G401 (cell line): ENCODE data around the gene LMF2. TPM values are rescaled to one million over a fixed set of nuclear protein-coding genes. Genes with fewer than 3 reads are reported as not detected.
A peak's percentile ranks its signal among the peaks of the same experiment; 100 is the strongest.
"Not testable (repeated sequence)": the region's sequence is repeated elsewhere in the genome, so short reads cannot be mapped to it uniquely, and the experiment has no call there.

Source experiments
- DNase-seq: peaks from one replicate; pipeline ENCODE4 v3.0.0-alpha.2; 2015; ENCODE audit warnings: low spot score
- in situ Hi-C: cut with HindIII; loops from 2 replicates; pipeline ENCODE4 v1.10.0; 2016; ENCODE audit warnings: low sequenced_read_pairs, mixed read lengths
- total RNA-seq: library from RNA; depleted of rRNA; stranded (reverse); fragments of >200 nt; shearing (Covaris generic); gene quantifications from 2 replicates; pipeline ENCODE4 v1.2.3, GENCODE V29; 2014

Gene LMF2
- total RNA-seq, 1 experiment from 2014 or later = 40.6 TPM

GRCh38 chr22:50525104-50525857 lies 17.8 kb upstream of the LMF2 start, which contains the start of gene SCO2:
SCO2 (minus strand) TSS chr22:50525598; CDS start chr22:50524411, 1,187 bp downstream.
- DNase-seq = peak; percentile 93
- in situ Hi-C loops = no loop called here

- DNase-seq = no peak
- in situ Hi-C loops = no loop called here
Observed at GRCh38 chr22:50524676-50525103, 17.2 kb upstream of the LMF2 start.

DNA sequence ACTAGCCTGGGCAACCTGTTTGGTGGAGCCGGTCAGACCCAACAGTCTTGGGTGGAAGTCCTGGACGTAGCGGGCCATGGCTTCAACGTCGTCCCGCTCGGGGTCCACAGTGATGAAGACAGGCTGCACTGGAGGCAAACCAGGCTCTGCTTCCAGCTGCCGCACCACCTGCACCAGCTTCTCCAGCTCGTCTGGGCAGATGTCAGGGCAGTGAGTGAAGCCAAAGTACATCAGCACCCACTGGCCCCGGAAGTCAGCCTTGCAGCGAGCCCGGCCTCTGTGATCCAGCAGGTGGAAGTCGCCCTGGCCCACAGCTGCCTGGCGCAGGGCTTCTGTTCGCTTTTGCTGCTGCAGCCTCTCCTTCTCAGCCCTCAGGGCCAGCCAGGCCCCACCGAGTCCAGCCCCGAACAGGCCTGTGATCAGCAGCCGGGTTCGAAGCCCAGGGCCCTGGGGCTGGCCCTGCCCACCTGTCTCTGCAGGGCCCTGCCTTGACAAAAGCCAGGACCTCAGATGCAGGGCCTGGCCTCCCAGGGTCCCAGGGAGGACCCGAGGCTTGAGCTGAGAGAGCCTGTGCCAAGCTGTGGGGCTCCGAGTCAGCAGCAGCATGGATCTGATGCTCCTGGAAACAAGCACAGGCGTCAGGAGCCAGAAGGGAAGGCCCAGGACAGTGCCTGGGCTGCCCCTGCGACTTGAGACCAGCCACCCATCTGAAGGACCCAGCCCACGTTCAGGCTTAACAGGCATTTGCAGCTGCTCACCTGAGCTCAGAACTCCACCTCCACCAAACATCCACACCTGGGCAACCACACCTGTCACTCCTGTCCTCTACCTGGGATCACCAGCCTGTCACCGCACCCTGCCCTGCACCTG lies 16.5 kb upstream of the LMF2 start:
- DNase-seq = no peak
- in situ Hi-C loops = no loop called here

DNA sequence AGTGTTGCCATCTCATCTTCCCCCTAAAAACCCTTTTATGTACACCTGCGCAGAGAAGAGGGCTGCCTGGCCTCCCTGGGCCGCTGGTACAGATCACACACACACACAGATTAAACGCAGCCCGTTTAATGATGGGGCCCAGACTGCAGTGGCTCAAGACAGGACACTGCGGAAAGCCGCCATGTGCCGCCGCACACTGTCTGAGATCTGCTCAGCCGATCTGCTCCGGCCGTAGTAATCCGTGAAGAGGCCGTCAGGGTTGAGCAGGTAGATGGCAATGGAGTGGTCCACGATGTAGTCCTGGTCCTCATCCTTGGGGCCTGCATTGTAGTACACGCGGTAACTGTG lies 15.9 kb upstream of the LMF2 start:
- DNase-seq = no peak
- in situ Hi-C loops = no loop called here

GRCh38 chr22:50522806-50523438 lies 15.4 kb upstream of the LMF2 start:
- DNase-seq = no peak

GRCh38 chr22:50522208-50522805 lies 14.8 kb upstream of the LMF2 start:
- DNase-seq = no peak
- in situ Hi-C loops = no loop called here

More at GRCh38 chr22:50522806-50523438, 15.4 kb upstream of the LMF2 start:
- in situ Hi-C loops = no loop called here

GRCh38 chr22:50521710-50522109 lies 14.2 kb upstream of the LMF2 start:
- in situ Hi-C loops = no loop called here
- DNase-seq = no peak

- in situ Hi-C loops = no loop called here
- DNase-seq = no peak
Observed at GRCh38 chr22:50520826-50521453, 13.4 kb upstream of the LMF2 start.

- in situ Hi-C loops, DNase-seq: not testable (repeated sequence)
Observed at GRCh38 chr22:50520184-50520583, 12.7 kb upstream of the LMF2 start.

DNA sequence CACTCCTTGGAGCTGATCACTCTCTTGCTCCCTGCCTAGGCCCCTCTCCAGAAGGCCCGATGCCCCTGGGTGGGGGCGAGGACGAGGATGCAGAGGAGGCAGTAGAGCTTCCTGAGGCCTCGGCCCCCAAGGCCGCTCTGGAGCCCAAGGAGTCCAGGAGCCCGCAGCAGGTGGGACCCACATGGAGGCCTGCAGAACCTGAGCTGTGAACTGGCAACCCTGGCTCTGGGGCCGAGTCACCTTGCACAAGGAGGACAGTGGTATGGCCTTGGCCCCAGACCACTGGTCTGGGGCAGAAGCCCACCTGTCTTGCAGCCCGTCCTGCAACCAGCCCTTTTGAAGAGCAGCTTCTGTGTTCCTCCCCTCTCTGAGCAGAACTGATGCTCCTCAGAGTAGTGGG lies 11.6 kb upstream of the LMF2 start:
- no peak for DNase-seq
- in situ Hi-C loops = no loop called here

- no peak for DNase-seq
- in situ Hi-C loops = no loop called here
Observed at GRCh38 chr22:50518606-50519005, 11.1 kb upstream of the LMF2 start.

DNA sequence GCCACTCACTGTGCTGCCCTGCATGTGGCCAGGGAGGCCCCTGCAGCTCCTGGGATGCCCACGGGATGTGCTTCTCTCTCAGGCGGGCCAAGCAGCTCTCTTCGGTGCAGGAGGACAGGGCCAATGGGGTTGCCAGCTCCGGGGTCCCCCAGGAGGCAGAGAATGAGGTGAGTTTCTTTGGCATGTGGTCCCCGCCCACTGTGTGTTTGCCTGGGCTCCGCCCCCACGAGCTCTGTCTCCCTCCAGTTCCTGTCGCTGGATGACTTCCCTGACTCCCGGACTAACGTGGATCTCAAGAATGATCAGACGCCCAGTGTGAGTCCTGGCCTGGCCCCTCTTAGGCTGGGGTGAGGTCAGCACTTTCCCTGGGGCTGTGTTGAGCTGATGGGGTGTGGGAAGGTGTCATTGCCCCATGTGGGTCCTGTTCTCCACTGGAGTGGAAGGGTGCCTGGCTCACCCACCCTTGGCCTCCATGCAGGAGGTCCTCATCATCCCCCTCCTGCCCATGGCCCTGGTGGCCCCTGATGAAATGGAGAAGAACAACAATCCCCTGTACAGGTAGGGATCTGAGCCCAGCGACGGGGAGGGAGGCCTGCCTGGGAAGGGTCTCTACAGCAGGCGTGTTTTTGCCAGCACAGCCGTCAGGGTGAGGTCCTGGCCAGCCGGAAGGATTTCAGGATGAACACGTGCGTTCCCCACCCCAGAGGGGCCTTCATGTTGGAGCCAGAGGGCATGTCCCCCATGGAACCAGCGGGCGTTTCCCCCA lies 10.2 kb upstream of the LMF2 start:
- DNase-seq = no peak
- in situ Hi-C loops = no loop called here

- in situ Hi-C loops = no loop called here
- DNase-seq = no peak
Observed at GRCh38 chr22:50516891-50517290, 9.4 kb upstream of the LMF2 start.

- no peak for DNase-seq
- in situ Hi-C loops = no loop called here
Observed at GRCh38 chr22:50516068-50516467, 8.6 kb upstream of the LMF2 start.

DNA sequence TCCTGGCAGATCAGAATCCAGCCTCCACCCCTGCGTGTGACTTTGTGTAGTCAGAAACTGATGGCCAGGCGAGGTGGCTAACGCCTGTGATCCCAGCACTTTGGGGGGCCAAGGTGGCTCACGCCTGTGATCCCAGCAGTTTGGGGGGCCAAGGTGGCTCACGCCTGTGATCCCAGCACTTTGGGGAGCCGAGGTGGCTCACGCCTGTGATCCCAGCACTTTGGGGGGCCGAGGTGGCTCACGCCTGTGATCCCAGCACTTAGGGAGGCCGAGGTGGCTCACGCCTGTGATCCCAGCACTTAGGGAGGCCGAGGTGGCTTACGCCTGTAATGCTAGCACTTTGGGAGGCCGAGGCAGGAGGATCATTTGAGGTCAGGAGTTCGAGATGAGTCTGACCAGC lies 5.7 kb upstream of the LMF2 start:
- in situ Hi-C loops = no loop called here
- DNase-seq = no peak

DNA sequence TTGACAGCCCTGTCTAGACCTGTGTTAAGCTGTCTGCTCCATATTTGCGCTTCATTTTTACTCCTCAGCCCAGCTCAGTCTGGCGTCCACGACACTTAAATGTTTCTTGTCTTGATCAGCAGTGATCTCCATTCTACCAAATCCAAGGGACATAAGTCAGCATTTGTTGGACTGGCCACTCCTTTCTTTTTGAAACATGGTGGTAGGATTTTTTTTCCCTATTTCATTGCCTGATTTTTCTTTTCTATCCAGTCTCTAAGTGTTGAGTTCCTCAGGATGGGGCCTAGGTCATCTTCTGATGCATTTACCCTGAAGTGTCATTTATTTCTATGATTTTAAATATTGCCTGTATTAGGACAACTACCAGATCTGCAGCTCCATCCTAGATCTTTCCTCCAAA lies 1.4 kb upstream of the LMF2 start:
- in situ Hi-C loops = no loop called here
- DNase-seq = no peak

- DNase-seq = peak; percentile 97
Observed at GRCh38 chr22:50507991-50508884, 736 bp upstream of the LMF2 start, which contains the start of gene NCAPH2. NCAPH2 (plus strand) TSS chr22:50508224; CDS start chr22:50508338, 114 bp downstream.

More at GRCh38 chr22:50507991-50508884, 736 bp upstream of the LMF2 start, which contains the start of gene NCAPH2:
- in situ Hi-C loops = no loop called here
